Measurements from ENCODE around the gene SPEN.
"Not testable (repeated sequence)": the region's sequence is repeated elsewhere in the genome, so short reads cannot be mapped to it uniquely, and the experiment has no call there.

The SPEN gene

GRCh38 chr1:15856888-15857287 lies 9.4 kb downstream of the SPEN start:
- no peak for DNase-seq (ENCODE audit: low read depth in 2 of 2)

GRCh38 chr1:15858069-15858670 lies 10.7 kb downstream of the SPEN start:
- DNase-seq (ENCODE audit: low read depth in 2 of 2): no peak

- no peak for DNase-seq (ENCODE audit: low read depth in 2 of 2)
These were observed 11.3 kb downstream of the SPEN start for GRCh38 chr1:15858672-15859372.

GRCh38 chr1:15863156-15863901 lies 15.8 kb downstream of the SPEN start:
- DNase-seq (ENCODE audit: low read depth in 2 of 2): no peak

GRCh38 chr1:15866721-15867201 lies 19.3 kb downstream of the SPEN start:
- DNase-seq (ENCODE audit: low read depth in 2 of 2): no peak

- no peak for DNase-seq (ENCODE audit: low read depth in 2 of 2)
These were observed 19.8 kb downstream of the SPEN start for GRCh38 chr1:15867288-15867687.

GRCh38 chr1:15869413-15869812 lies 21.9 kb downstream of the SPEN start:
- no peak for DNase-seq (ENCODE audit: low read depth in 2 of 2)

GRCh38 chr1:15870421-15870820 lies 22.9 kb downstream of the SPEN start:
- no peak for DNase-seq (ENCODE audit: low read depth in 2 of 2)

- no peak for DNase-seq (ENCODE audit: low read depth in 2 of 2)
These were observed 27.0 kb downstream of the SPEN start for GRCh38 chr1:15874471-15874870.

GRCh38 chr1:15876357-15877055 lies 29.0 kb downstream of the SPEN start:
- no peak for DNase-seq (ENCODE audit: low read depth in 2 of 2)

- DNase-seq (ENCODE audit: low read depth in 2 of 2): no peak
These were observed 34.5 kb downstream of the SPEN start for GRCh38 chr1:15881961-15882360.

- no peak for DNase-seq (ENCODE audit: low read depth in 2 of 2)
These were observed 35.2 kb downstream of the SPEN start for GRCh38 chr1:15882665-15883064.

- no peak for DNase-seq (ENCODE audit: low read depth in 2 of 2)
These were observed 35.8 kb downstream of the SPEN start for GRCh38 chr1:15883326-15883725.

- DNase-seq (ENCODE audit: low read depth in 2 of 2): no peak
These were observed 37.0 kb downstream of the SPEN start for GRCh38 chr1:15884477-15884876.

GRCh38 chr1:15885269-15885668 lies 37.8 kb downstream of the SPEN start:
- DNase-seq (ENCODE audit: low read depth in 2 of 2): no peak

GRCh38 chr1:15885701-15886610 lies 38.4 kb downstream of the SPEN start:
- DNase-seq (ENCODE audit: low read depth in 2 of 2): no peak

- DNase-seq (ENCODE audit: low read depth in 2 of 2): no peak
These were observed 39.2 kb downstream of the SPEN start for GRCh38 chr1:15886611-15887167.

- not testable (repeated sequence) for DNase-seq (ENCODE audit: low read depth in 2 of 2)
These were observed 45.5 kb downstream of the SPEN start for GRCh38 chr1:15892857-15893599.

GRCh38 chr1:15895233-15895632 lies 47.7 kb downstream of the SPEN start:
- DNase-seq (ENCODE audit: low read depth in 2 of 2): no peak

Data from stimulated activated CD4-positive, alpha-beta T cell treated with anti-CD3 and anti-CD28 coated beads, Interleukin-1b, Interleukin-23, amount 100 ng/mL, for 1 hour (primary cell).